GM18951 (cell line): ENCODE results near the gene KDM2A.

ENCODE experiments used
- POLR2A ChIP-seq: IDR thresholded peaks from 4 replicates; pipeline ENCODE4 v1.6.1; 2011; ENCODE audit warnings: mild to moderate bottlenecking; ENCODE audit not compliant: insufficient read length, insufficient read depth; ENCODE audit errors: extremely low read depth
- in situ Hi-C: fragments of 300-500 bp; cut with MboI; formaldehyde crosslinking; loops from one replicate; pipeline ENCODE4 v1.12.0; 2022; ENCODE audit warnings: low sequenced_read_pairs, mixed read lengths, inconsistent platforms; ENCODE audit not compliant: unreplicated experiment

The KDM2A gene

DNA sequence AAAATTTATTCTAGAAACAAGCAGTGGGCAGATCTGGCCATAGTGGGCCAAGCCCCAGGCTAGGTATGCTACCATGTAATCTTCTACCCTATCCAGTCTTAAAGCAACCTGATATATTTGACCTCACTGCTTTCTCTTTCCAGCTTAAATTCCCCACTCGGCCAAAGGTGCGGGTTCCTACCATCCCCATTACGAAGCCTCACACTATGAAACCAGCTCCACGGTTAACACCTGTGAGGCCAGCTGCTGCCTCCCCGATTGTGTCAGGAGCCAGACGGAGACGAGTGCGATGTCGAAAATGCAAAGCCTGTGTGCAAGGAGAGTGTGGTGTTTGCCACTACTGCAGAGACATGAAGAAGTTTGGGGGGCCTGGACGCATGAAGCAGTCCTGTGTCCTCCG, 126.0 kb downstream of the KDM2A start:
- TF ChIP-seq POLR2A = no peak

DNA sequence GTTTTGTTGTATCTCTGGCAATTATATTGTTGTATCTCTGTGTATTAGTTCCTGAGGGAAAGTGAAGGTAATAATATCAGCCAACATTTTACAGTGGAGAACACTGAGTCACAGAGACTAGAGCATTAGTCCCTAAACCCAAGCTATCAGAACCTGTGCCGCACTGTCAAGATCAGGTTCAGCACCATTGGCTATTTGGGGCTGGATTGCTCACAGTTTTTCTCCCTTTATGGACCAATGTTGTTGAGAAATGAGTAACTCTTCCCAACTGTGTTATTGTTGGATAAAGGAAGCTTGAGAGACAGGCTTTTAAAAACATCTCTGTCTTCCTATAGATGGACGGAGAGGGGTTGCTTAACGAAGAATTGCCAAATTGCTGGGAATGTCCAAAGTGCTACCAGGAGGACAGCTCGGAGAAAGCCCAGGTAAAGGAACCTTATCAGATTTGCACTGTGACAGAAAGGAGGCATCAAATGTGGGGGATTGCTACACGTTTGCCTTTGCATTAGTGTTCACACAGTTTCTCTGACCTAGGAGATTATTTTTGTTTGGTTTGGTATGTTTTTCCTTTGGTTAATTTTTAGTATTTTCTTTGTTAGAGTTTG, 129.0 kb downstream of the KDM2A start:
- no peak for TF ChIP-seq POLR2A
- in situ Hi-C loops = no loop called here

More for the DNA sequence above, 126.0 kb downstream of the KDM2A start:
- in situ Hi-C loops = no loop called here

DNA sequence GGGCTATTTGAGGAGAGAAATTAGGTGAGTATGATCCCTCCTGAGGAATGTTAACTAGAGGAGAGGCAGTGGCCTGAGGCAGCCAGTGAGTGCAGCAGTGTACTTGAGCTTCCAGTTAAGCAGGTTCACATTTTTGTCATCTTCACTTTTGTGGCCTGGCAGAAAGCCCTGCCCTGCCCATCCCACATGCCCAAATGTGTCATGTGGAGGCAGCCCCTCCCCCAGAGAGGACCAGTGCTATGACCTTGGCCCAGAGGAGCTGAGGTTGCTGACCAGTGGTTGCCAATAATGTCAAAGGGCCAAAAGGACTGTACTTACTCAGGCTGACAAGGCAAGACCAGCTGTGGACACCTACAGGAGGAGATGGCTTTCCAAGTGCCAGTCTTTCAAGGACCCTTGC, 129.6 kb downstream of the KDM2A start:
- TF ChIP-seq POLR2A = no peak
- in situ Hi-C loops = no loop called here

DNA sequence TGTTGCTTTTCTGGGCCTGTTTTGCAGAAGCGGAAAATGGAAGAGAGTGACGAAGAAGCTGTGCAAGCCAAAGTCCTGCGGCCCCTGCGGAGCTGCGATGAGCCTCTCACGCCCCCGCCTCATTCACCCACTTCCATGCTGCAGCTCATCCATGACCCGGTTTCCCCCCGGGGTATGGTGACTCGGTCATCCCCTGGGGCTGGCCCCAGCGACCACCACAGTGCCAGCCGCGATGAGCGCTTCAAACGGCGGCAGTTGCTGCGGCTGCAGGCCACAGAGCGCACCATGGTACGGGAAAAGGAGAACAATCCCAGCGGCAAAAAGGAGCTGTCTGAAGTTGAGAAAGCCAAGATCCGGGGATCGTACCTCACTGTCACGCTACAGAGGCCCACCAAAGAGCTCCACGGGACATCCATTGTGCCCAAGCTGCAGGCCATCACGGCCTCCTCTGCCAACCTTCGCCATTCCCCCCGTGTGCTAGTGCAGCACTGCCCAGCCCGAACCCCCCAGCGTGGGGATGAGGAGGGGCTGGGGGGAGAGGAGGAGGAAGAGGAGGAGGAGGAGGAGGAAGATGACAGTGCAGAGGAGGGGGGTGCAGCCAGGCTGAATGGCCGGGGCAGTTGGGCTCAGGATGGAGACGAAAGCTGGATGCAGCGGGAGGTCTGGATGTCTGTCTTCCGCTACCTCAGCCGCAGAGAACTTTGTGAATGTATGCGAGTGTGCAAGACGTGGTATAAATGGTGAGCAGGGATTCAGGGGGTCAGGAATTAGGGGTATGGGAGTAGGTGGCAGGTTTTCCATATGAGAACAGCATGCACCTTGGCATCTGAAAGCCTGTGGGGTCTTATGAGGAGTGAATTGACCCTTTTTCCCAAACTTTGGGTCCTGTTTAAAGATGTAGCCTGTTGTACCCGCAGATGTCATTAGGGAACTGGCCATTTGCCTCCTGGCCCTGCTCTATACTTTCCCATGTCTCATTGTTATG, 131.3 kb downstream of the KDM2A start:
- no peak for TF ChIP-seq POLR2A
- in situ Hi-C loops = no loop called here

DNA sequence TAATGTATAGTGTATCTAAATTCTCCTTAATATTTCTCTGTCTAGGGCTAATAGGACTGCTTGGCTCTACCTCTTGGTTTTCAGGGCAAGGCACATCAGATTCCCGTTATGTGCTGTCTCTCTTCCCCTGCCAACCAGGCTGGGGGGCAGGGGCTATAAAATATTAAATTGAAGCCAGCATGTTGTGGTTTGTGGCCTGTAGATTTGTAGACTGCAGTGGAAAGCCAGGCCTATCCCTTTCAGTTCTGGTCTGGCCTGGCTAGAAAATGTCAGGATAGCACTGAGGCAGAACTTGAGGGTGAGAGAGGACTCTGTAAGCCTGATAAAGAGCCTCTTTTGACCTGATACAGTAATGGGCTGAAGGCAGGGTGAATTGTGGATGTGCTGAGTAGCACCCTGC, 132.8 kb downstream of the KDM2A start:
- in situ Hi-C loops = no loop called here
- no peak for TF ChIP-seq POLR2A

DNA sequence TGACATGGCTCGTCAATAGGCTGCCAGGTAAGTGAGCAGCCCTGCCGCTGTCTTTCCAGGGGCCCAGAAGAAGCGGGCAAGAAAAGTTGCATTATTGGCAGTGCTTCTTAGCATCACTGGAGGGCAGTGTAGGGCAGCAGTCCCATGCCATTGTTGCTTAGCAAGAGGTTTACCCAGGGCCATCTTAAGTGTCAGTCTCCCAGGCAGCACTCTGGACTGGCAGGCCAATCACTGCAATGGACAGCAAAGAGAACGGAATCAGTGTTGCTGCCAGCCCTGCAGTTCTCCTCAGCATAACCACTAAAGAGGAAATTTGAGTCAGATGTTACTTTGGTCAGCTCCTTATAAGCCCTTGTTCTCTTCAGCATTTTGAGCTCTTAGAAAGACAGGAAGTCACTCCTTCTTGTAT, 133.8 kb downstream of the KDM2A start:
- in situ Hi-C loops = no loop called here
- TF ChIP-seq POLR2A = no peak

DNA sequence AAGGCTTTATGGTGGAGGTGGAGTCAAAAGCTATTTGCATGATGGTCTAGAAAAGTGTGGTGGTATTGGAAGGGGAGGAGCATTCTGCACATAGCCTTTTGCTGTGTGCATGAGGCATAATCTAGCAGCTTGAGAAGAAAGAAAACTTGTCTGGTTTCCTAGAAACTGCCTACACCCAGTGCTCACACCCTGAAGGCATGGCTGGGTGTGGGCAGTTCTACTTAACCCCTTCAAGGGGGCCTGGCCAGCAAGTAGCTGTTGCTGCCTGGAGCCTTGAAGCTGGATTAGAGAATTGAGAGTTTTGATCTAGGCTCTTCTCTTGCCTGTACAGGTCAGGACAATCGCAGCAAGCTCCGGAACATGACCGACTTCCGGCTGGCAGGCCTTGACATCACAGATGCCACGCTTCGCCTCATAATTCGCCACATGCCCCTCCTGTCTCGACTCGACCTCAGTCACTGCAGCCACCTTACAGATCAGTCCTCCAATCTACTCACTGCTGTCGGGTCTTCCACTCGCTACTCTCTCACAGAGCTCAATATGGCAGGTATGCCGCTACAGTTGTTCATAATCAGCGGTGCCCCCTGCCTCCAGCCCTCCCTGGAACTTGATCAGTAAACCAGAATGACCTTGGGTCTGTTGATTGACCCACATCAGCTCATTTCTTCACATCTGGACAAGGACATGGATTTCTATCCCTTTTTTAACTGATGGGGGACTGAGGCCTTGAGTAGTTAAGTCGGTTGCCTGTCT, 135.0 kb downstream of the KDM2A start:
- in situ Hi-C loops = no loop called here
- TF ChIP-seq POLR2A = no peak

DNA sequence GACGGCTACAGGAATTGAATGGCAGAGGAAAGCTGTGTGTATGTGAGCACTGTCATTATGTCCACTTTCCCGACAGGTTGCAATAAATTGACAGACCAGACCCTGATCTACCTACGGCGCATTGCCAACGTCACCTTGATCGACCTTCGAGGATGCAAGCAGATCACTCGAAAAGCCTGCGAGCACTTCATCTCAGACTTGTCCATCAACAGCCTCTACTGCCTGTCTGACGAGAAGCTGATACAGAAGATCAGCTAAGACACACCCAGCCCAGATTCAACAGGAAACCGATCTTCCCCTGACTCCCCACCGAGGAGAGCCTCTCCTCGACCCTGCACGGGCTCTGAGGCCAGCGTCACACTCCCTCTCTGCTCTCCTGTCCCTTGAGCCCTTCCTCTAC, 135.7 kb downstream of the KDM2A start:
- TF ChIP-seq POLR2A = no peak
- in situ Hi-C loops = no loop called here

DNA sequence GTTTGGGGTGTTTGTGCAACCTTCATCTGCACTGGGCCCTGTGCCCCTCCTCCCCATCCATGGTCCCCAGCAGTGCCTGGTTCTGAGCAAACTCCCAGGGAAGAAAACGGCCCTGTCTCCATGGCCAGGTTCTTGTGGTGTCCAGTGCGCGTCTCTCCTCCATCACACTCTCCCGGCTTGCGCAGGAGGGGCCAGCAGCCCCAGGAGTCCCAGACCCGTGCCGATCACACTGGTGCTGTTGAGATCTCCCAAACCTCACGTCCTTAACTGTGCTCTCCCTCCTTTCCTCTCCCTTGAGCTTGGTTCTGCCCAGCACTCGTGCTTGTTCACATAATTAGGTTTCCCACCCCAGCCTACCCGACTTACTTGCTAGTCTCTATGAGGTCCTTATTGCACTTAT, 136.3 kb downstream of the KDM2A start:
- TF ChIP-seq POLR2A = no peak
- in situ Hi-C loops = no loop called here

DNA sequence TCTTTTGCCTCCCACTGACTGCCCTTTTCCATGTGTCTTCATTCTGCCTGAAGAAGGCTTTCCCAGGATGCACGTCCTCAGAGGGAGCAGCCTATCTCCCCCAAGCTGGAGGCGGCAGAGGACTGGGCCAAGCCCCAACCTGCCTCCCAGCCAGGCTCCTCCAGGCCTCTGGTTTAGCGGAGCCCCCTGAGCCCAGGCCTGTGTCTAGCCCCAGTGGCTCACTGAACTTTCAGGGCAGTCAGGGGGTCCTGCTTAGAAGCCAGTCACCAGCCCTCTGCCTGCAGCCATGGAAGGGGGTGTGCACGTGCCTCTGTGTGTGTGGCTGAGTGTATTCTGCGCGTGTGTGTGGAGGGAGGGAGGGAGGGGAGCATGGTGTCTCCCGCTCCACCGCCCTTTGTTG, 136.8 kb downstream of the KDM2A start:
- peak; percentile 4 for TF ChIP-seq POLR2A
- in situ Hi-C loops = no loop called here

DNA sequence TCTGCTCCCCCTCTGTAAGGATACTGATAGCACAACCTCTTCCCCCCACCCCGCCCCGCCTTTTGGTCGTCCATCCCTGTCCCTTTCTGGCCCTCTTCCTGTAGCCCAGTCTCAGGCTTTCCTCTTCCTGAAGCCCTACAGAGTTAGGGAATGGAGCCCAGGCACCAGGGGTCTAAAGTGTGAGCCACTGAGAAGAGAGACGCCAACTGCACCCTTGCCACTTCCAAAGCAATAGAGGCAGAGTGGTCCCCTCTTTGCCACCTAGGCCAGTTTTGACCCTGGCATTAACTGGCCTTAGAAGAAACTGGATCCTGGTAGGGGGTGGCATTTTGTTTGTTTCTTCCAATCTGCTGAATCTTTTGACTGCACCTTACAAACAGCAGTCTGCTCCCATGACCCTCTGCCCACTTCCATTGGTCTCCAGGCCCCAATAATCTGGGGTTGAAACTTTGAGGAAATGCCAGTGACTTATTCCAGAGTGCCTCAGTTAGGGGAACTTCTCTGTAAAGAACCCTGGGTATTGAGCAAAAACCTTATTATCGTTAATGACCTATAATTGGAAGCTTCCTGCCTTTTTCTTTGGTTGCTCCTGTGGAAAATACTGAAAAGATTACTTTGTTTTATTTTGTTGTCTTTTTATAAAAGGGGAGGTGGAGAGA, 137.5 kb downstream of the KDM2A start:
- no peak for TF ChIP-seq POLR2A
- in situ Hi-C loops = no loop called here

DNA sequence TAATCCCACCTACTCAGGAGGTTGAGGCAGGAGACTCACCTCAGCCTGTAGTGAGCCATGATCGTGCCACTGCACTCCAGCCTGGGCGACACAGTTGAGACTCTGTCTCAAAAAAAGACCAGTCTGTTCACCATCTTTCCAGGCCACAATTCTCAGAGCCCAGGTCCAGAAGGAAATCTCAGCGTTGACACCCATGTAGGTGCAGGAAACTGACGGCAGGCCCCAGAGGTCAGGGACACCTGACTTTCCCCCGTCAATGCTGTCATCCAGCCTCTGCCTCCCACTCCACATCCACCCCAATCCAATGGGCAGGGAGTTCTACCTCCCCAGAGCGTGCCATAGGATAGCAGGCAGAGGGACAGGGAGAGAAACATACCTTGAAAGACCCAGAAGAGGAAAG, 141.3 kb downstream of the KDM2A start:
- in situ Hi-C loops = loop anchor here (5.0 to 10.0 kb wide), 2 partner anchors 57 to 124 kb away; no protein-coding TSS in a partner anchor
- TF ChIP-seq POLR2A = no peak

DNA sequence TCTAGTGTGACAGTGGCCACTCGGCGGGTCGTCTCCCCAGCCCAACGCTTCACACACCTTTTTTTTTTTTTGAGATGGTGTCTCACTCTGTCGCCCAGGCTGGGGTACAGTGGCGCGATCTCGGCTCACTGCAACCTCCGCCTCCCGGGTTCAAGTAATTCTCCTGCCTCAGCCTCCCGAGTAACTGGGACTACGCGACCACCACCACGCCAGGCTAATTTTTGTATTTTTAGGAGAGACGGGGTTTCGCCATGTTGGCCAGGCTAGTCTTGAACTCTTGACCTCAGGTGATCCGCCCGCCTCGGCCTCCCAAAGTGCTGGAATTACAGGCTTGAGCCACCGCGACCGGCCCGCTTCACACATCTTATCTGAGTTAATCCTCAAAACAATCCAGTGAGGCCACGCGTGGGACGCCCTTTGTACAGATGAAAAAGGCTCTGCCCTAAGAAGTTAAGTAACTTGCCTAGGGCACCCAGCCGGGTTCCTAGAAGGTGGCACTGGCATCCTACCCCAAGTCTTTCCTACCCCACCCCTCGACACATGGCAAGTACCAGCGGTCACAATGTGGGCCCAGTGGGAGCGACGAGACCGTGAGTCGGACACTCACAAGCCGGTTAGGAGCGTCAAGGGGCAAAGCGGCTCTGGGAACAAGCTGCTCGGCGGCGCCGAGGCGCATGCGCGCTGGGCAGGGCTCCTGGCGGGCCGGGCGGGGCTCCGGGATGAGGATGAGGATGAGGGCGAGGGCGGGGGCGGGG, 142.0 kb downstream of the KDM2A start:
- in situ Hi-C loops = loop anchor here (5.0 to 10.0 kb wide), 2 partner anchors 56 to 124 kb away; no protein-coding TSS in a partner anchor
